GM21447 (cell line): ENCODE measurements around the gene ANKRD13B.

ENCODE experiments used
- ATAC-seq: cut with Tn5 transposase; IDR thresholded peaks from one replicate; pipeline ENCODE4 v1.9.1; 2021; ENCODE audit not compliant: unreplicated experiment

Gene ANKRD13B

GRCh38 chr17:29615492-29616299 lies 22.8 kb downstream of the ANKRD13B start:
- peak; percentile 52 for ATAC-seq

GRCh38 chr17:29616300-29617048 lies 23.5 kb downstream of the ANKRD13B start:
- no peak for ATAC-seq

- peak; percentile 53 for ATAC-seq
These were observed 24.2 kb downstream of the ANKRD13B start for GRCh38 chr17:29617125-29617480.

GRCh38 chr17:29617481-29618271 lies 24.7 kb downstream of the ANKRD13B start:
- no peak for ATAC-seq

GRCh38 chr17:29618272-29619065 lies 25.5 kb downstream of the ANKRD13B start:
- ATAC-seq = no peak

GRCh38 chr17:29619251-29619650 lies 26.3 kb downstream of the ANKRD13B start:
- ATAC-seq = no peak

- no peak for ATAC-seq
These were observed 27.3 kb downstream of the ANKRD13B start for GRCh38 chr17:29620271-29620670.

GRCh38 chr17:29620779-29621500 lies 28.0 kb downstream of the ANKRD13B start:
- no peak for ATAC-seq

GRCh38 chr17:29621751-29622194 lies 28.8 kb downstream of the ANKRD13B start:
- ATAC-seq = no peak

GRCh38 chr17:29622337-29623282 lies 29.7 kb downstream of the ANKRD13B start, which contains the start of gene CORO6:
Gene CORO6 (minus strand): TSS chr17:29622912. CDS start chr17:29621421, 1,491 bp downstream.
- ATAC-seq = peak; percentile 54

- ATAC-seq = no peak
These were observed 30.3 kb downstream of the ANKRD13B start for GRCh38 chr17:29623283-29623647.

- no peak for ATAC-seq
These were observed 31.7 kb downstream of the ANKRD13B start for GRCh38 chr17:29624586-29624985.

GRCh38 chr17:29625037-29625750 lies 32.3 kb downstream of the ANKRD13B start:
- no peak for ATAC-seq

- no peak for ATAC-seq
These were observed 35.0 kb downstream of the ANKRD13B start for GRCh38 chr17:29627951-29628350.

- ATAC-seq = no peak
These were observed 35.7 kb downstream of the ANKRD13B start for GRCh38 chr17:29628644-29629043.

GRCh38 chr17:29629839-29630238 lies 36.9 kb downstream of the ANKRD13B start:
- ATAC-seq = no peak

GRCh38 chr17:29630630-29631193 lies 37.8 kb downstream of the ANKRD13B start:
- no peak for ATAC-seq

- ATAC-seq = no peak
These were observed 41.0 kb downstream of the ANKRD13B start for GRCh38 chr17:29633886-29634285.
